ENCODE results near the gene HNF4A. TPM values are rescaled to one million over a fixed set of nuclear protein-coding genes. Genes with fewer than 3 reads are reported as not detected.

The HNF4A gene
- total RNA-seq: 100 to 1,000 TPM; 101 to 255 (median 157) TPM
- long read RNA-seq, full-length matches to known transcripts: 2 of 44 reads
- long read RNA-seq, partial matches to known transcripts: 1 of 44 reads
- long read RNA-seq, other reads (novel, unspliced or antisense): 41 of 44 reads

GRCh38 chr20:44355498-44356352, at the start of gene HNF4A:
TSS of gene HNF4A (plus strand) at chr20:44355699. CDS start at chr20:44355805, 106 bp downstream.
- Histone ChIP-seq H3K4me1 (peaks cover 0 to 33% (median 3%) of the 10 kb centered on the region in 4 donors), H3K27me3 (no peaks in the 10 kb centered on the region), H3K36me3 (peaks cover 0 to 10% (median 3%) of the 10 kb centered on the region in 4 donors), H3K4me3 (peak within 1 kb of the TSS; percentile 54 to 61 (median 58)), H3K27ac (peak within 1 kb of the TSS; percentile 32 to 58 (median 51)), H3K9me3 (no peaks in the 10 kb centered on the region)
- DNase-seq: peak; percentile 69 to 86 (median 81)
- 30% methylated on average over 21 of the region's 40 CpGs for WGBS (ENCODE audit: insufficient coverage, low coverage, low lambda C conversion rate, missing lambda C conversion rate)
- intact Hi-C loops (cut with DNase I): no loop called here
- TF ChIP-seq CTCF (IDR thresholded peaks at IDR 0.05) (no peak), POLR2A (IDR thresholded peaks at IDR 0.05) (peak; percentile 56)
- ATAC-seq: peak; percentile 78 to 90 (median 86)

GRCh38 chr20:44306927-44307326, 48.6 kb upstream of the HNF4A start:
- intact Hi-C loops (cut with DNase I): loop anchor here in 1 of 2 donors (10.0 kb wide), 1 partner anchor 82 kb away; no protein-coding TSS in a partner anchor
- 90% methylated on average over 8 of the region's 9 CpGs for WGBS (ENCODE audit: insufficient coverage, low coverage, low lambda C conversion rate, missing lambda C conversion rate)
- peaks cover 0 to 23% (median 0%) of the 10 kb centered on the region in 4 donors for H3K4me1 ChIP-seq

GRCh38 chr20:44309763-44310663, 45.5 kb upstream of the HNF4A start:
- no peak for TF ChIP-seq POLR2A (IDR thresholded peaks at IDR 0.05)
- intact Hi-C loops (cut with DNase I): loop anchor here (5.0 to 10.0 kb wide), 2 partner anchors 85 to 93 kb away; no protein-coding TSS in a partner anchor
- DNase-seq: no peak
- peak overlapping the region; percentile 98 for H3K4me3 ChIP-seq
- peak; percentile 1 to 7 (median 4) for ATAC-seq
- H3K4me1 ChIP-seq: peaks cover 0 to 9% (median 0%) of the 10 kb centered on the region in 4 donors
- no peaks in the 10 kb centered on the region for H3K27me3 ChIP-seq
- no peaks in the 10 kb centered on the region for H3K36me3 ChIP-seq
- 15% methylated on average over 15 of the region's 17 CpGs for WGBS (ENCODE audit: insufficient coverage, low coverage, low lambda C conversion rate, missing lambda C conversion rate)
- peak overlapping the region; percentile 36 to 62 (median 55) for H3K27ac ChIP-seq
- no peaks in the 10 kb centered on the region for H3K9me3 ChIP-seq

More at GRCh38 chr20:44306927-44307326, 48.6 kb upstream of the HNF4A start:
- no peaks in the 10 kb centered on the region for H3K27me3 ChIP-seq
- no peak overlapping the region for H3K4me3 ChIP-seq
- TF ChIP-seq CTCF (IDR thresholded peaks at IDR 0.05): no peak
- TF ChIP-seq POLR2A (IDR thresholded peaks at IDR 0.05): no peak
- ATAC-seq (no peak), DNase-seq (no peak)
- no peaks in the 10 kb centered on the region for H3K9me3 ChIP-seq
- H3K27ac ChIP-seq: no peak overlapping the region
- no peaks in the 10 kb centered on the region for H3K36me3 ChIP-seq

GRCh38 chr20:44310664-44311639, 44.5 kb upstream of the HNF4A start, which contains the start of gene FITM2:
TSS of gene FITM2 (minus strand) at chr20:44311202. CDS start at chr20:44311148, 54 bp downstream.
- Histone ChIP-seq H3K27ac (peak within 1 kb of the TSS; percentile 36 to 62 (median 55)), H3K27me3 (no peaks in the 10 kb centered on the region), H3K4me1 (peaks cover 0 to 9% (median 0%) of the 10 kb centered on the region in 4 donors), H3K4me3 (peak within 1 kb of the TSS; percentile 98), H3K36me3 (no peaks in the 10 kb centered on the region), H3K9me3 (no peaks in the 10 kb centered on the region)
- WGBS (ENCODE audit: insufficient coverage, low coverage, low lambda C conversion rate, missing lambda C conversion rate): 3% methylated on average over 24 of the region's 70 CpGs
- peak; percentile 43 for TF ChIP-seq POLR2A (IDR thresholded peaks at IDR 0.05)
- TF ChIP-seq CTCF (IDR thresholded peaks at IDR 0.05): peak; percentile 96 to 97 (median 97)
- intact Hi-C loops (cut with DNase I): loop anchor here in 1 of 2 donors (5.0 kb wide), 1 partner anchor 94 kb away; no protein-coding TSS in a partner anchor
- peak; percentile 98 to 99 (median 98) for ATAC-seq
- DNase-seq: peak; percentile 99
